NCI-H2196 treated with DMSO at 0.1 percent for 48 hours (cell line): ENCODE data around the gene LRPAP1.
"Not testable (repeated sequence)": the region's sequence is repeated elsewhere in the genome, so short reads cannot be mapped to it uniquely, and the experiment has no call there.

Source experiments
- DNase-seq: peaks from one replicate; lab custom pipeline; 2025; ENCODE audit not compliant: unreplicated experiment; lab: John Stamatoyannopoulos, UW

Gene LRPAP1

GRCh38 chr4:3531879-3532750 lies at the start of gene LRPAP1:
LRPAP1 (minus strand) TSS chr4:3532422; CDS start chr4:3532412, 10 bp downstream.
- peak; percentile 79 for DNase-seq

GRCh38 chr4:3581334-3582090 lies 49.3 kb upstream of the LRPAP1 start:
- not testable (repeated sequence) for DNase-seq

GRCh38 chr4:3580859-3581258 lies 48.6 kb upstream of the LRPAP1 start:
- DNase-seq: not testable (repeated sequence)

- not testable (repeated sequence) for DNase-seq
These were observed 46.4 kb upstream of the LRPAP1 start for GRCh38 chr4:3578527-3579144.

GRCh38 chr4:3578052-3578451 lies 45.8 kb upstream of the LRPAP1 start:
- not testable (repeated sequence) for DNase-seq

GRCh38 chr4:3577208-3577892 lies 45.1 kb upstream of the LRPAP1 start:
- not testable (repeated sequence) for DNase-seq

- DNase-seq: not testable (repeated sequence)
These were observed 44.4 kb upstream of the LRPAP1 start for GRCh38 chr4:3576533-3577207.

GRCh38 chr4:3575426-3576369 lies 43.5 kb upstream of the LRPAP1 start:
- DNase-seq: not testable (repeated sequence)

- DNase-seq: not testable (repeated sequence)
These were observed 42.6 kb upstream of the LRPAP1 start for GRCh38 chr4:3574865-3575264.

- not testable (repeated sequence) for DNase-seq
These were observed 42.1 kb upstream of the LRPAP1 start for GRCh38 chr4:3574346-3574745.

- no peak for DNase-seq
These were observed 40.9 kb upstream of the LRPAP1 start for GRCh38 chr4:3573131-3573530.

- no peak for DNase-seq
These were observed 40.1 kb upstream of the LRPAP1 start for GRCh38 chr4:3572363-3572762.

- DNase-seq: no peak
These were observed 39.7 kb upstream of the LRPAP1 start for GRCh38 chr4:3571921-3572320.

- not testable (repeated sequence) for DNase-seq
These were observed 38.7 kb upstream of the LRPAP1 start for GRCh38 chr4:3570923-3571322.

GRCh38 chr4:3569611-3570010 lies 37.4 kb upstream of the LRPAP1 start:
- DNase-seq: not testable (repeated sequence)

GRCh38 chr4:3566701-3567100 lies 34.5 kb upstream of the LRPAP1 start:
- DNase-seq: not testable (repeated sequence)

- DNase-seq: not testable (repeated sequence)
These were observed 34.1 kb upstream of the LRPAP1 start for GRCh38 chr4:3566301-3566700.

GRCh38 chr4:3564948-3565347 lies 32.7 kb upstream of the LRPAP1 start:
- not testable (repeated sequence) for DNase-seq

GRCh38 chr4:3563403-3563802 lies 31.2 kb upstream of the LRPAP1 start:
- no peak for DNase-seq
